HG03565 (cell line): Measurements from ENCODE around the gene REPIN1.

Experiments used
- ATAC-seq: cut with Tn5 transposase; IDR thresholded peaks from one replicate; pipeline ENCODE4 v1.9.1; 2021; ENCODE audit warnings: mild to moderate bottlenecking, moderate library complexity; ENCODE audit not compliant: unreplicated experiment

REPIN1 gene

GRCh38 chr7:150420242-150420641, 51.6 kb downstream of the REPIN1 start:
- no peak for ATAC-seq

DNA sequence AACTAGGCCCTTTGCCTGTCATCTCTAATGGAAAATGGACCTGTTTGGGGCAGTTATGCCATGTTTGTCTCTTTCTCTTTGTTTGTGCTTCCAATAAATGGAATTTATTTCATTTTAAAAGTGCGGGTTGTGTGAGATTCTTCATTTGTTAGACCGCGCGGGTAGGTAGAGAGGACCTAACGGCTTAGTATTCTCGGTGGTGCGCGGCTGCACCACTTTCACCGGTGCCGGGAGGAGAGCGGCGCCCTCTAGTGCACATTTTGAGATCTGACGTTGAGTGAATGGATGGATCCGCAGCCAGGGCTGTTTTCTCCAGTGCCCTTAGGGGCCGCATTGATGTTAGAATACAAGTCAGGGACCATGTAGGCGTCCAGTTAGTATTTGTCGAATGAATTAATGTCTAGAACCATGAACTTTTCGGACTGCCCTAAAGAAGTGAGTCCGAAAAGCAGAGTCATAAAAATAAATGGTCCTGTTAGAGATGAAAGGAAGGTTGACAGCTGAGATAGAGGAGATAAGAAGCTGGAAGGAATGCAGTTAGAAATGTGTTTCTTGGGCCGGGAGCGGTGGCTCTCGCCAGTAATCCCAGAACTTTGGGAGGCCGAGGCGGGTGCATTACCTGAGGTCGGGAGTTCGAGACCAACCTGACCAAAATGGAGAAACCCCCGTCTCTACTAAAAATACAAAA, 52.5 kb downstream of the REPIN1 start:
- peak; percentile 91 for ATAC-seq

DNA sequence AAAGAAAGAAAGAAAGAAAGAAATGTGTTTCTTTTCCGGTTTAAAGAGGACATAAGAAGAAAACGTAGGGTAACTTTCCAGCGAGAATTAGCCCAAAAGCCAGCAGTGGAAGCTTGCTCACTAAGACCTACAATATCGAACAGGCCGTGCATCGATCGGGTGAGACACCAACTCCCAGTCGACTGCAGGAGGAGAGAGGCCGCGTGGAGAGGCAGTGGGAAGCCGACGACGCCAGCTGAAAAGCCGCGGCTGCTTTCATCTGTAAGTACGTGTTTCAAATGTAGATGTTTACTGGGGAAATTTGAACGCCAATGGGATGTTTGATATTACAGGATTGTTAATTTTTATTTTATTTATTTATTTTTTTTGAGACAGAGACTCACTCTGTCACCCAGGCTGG, 53.2 kb downstream of the REPIN1 start:
- ATAC-seq: no peak
